ENCODE results near the gene MAP7D3. TPM values are rescaled to one million over a fixed set of nuclear protein-coding genes. Genes with fewer than 3 reads are reported as not detected.

Gene MAP7D3
- total RNA-seq, 2 donors from 2014 or later, result 9.5 to 13.5 TPM

DNA sequence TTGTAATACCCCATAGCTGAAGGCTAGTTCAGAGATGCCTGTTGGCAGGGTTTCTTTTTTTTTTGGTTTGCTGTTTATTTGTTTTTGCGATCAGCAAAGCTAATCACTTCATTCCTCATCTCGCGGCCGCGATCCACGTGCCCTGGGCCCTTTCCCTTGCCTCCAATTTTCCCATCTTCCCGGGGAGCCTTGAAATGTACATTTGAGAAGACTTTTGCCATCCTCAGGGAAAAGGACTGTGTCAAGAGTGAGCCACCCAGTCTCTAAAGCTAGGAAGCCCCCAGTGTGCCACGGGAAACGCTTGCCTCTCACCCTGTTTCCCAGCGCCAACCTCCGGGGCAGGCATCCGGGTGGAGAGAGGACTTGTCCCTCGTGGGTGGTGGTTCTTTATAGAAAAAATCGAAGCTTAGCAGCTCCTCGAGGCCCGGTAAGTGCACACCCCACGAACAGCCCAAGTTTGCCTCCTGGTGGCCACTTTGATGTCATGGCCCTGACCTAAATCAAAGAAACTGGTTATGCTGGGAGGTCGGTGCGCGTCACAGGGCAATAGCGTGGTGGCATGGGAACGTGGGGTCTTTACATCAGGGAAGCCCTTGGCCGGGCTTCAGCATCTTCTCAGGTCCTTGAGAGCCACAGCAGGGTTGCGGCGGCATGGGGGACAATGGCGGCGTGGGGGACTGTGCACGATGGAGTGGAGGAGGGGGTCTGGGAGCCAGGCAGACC lies 42.0 kb downstream of the MAP7D3 start:
- Mint-ChIP-seq H3K27me3 (peaks cover 0 to 4% of the 10 kb centered on the region in 2 donors), H3K9me3 (no peaks in the 10 kb centered on the region), H3K36me3 (no peaks in the 10 kb centered on the region), H3K27ac (no peak overlapping the region), H3K4me1 (ENCODE audit: low read depth in 2 of 2) (peaks cover 5 to 9% of the 10 kb centered on the region in 2 donors), H3K4me3 (no peak overlapping the region)
- DNase-seq (ENCODE audit: low spot score) (no peak), ATAC-seq (no peak)

DNA sequence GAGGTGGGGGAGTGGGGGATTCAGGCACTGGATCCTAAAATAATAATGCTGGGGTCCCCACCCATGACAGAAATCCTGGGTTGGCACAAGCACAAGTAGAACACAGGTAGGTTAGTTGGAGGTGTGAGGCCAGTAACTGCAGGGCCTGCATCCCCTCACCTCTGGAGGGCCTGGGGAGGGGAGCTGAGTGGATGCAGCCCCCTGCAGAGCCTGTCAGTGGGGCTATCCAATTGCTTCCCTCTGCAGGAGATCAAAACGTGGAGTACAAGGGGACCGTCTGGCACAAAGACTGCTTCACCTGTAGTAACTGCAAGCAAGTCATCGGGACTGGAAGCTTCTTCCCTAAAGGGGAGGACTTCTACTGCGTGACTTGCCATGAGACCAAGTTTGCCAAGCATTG lies 43.7 kb downstream of the MAP7D3 start:
- H3K27ac Mint-ChIP-seq, result no peak overlapping the region
- no peaks in the 10 kb centered on the region for H3K36me3 Mint-ChIP-seq
- peaks cover 10 to 19% of the 10 kb centered on the region in 2 donors for H3K4me1 Mint-ChIP-seq (ENCODE audit: low read depth in 2 of 2)
- no peaks in the 10 kb centered on the region for H3K9me3 Mint-ChIP-seq
- no peak for DNase-seq (ENCODE audit: low spot score)
- H3K27me3 Mint-ChIP-seq, result peaks cover 0 to 4% of the 10 kb centered on the region in 2 donors
- H3K4me3 Mint-ChIP-seq, result no peak overlapping the region
- ATAC-seq, result no peak

- no peaks in the 10 kb centered on the region for H3K36me3 Mint-ChIP-seq
- DNase-seq (ENCODE audit: low spot score) (no peak), ATAC-seq (no peak)
- no peak overlapping the region for H3K4me3 Mint-ChIP-seq
- H3K4me1 Mint-ChIP-seq (ENCODE audit: low read depth in 2 of 2), result peaks cover 10 to 19% of the 10 kb centered on the region in 2 donors
- H3K27me3 Mint-ChIP-seq, result peaks cover 0 to 4% of the 10 kb centered on the region in 2 donors
- H3K27ac Mint-ChIP-seq, result no peak overlapping the region
- H3K9me3 Mint-ChIP-seq, result no peaks in the 10 kb centered on the region
Observed at GRCh38 chrX:136206916-136207315, 44.3 kb downstream of the MAP7D3 start.

GRCh38 chrX:136205882-136206380 lies 45.3 kb downstream of the MAP7D3 start:
- peaks cover 0 to 4% of the 10 kb centered on the region in 2 donors for H3K27me3 Mint-ChIP-seq
- ATAC-seq (no peak), DNase-seq (ENCODE audit: low spot score) (no peak)
- no peak overlapping the region for H3K27ac Mint-ChIP-seq
- H3K4me3 Mint-ChIP-seq, result no peak overlapping the region
- no peaks in the 10 kb centered on the region for H3K9me3 Mint-ChIP-seq
- peaks cover 10 to 19% of the 10 kb centered on the region in 2 donors for H3K4me1 Mint-ChIP-seq (ENCODE audit: low read depth in 2 of 2)
- H3K36me3 Mint-ChIP-seq, result no peaks in the 10 kb centered on the region

GRCh38 chrX:136204571-136204970 lies 46.6 kb downstream of the MAP7D3 start:
- H3K9me3 Mint-ChIP-seq, result no peaks in the 10 kb centered on the region
- peaks cover 10 to 19% of the 10 kb centered on the region in 2 donors for H3K4me1 Mint-ChIP-seq (ENCODE audit: low read depth in 2 of 2)
- DNase-seq (ENCODE audit: low spot score) (no peak), ATAC-seq (peak; percentile 26 to 54)
- no peak overlapping the region for H3K4me3 Mint-ChIP-seq
- H3K27me3 Mint-ChIP-seq, result no peaks in the 10 kb centered on the region
- H3K36me3 Mint-ChIP-seq, result no peaks in the 10 kb centered on the region
- peak overlapping the region in 1 of 2 donors; percentile 36 for H3K27ac Mint-ChIP-seq

- H3K9me3 Mint-ChIP-seq, result no peaks in the 10 kb centered on the region
- H3K27me3 Mint-ChIP-seq, result no peaks in the 10 kb centered on the region
- H3K4me1 Mint-ChIP-seq (ENCODE audit: low read depth in 2 of 2), result peaks cover 10 to 19% of the 10 kb centered on the region in 2 donors
- DNase-seq (ENCODE audit: low spot score) (no peak), ATAC-seq (no peak)
- H3K36me3 Mint-ChIP-seq, result no peaks in the 10 kb centered on the region
- H3K27ac Mint-ChIP-seq, result peak overlapping the region in 1 of 2 donors; percentile 36
- H3K4me3 Mint-ChIP-seq, result no peak overlapping the region
Observed at GRCh38 chrX:136203951-136204350, 47.2 kb downstream of the MAP7D3 start.

- Mint-ChIP-seq H3K27ac (no peak overlapping the region), H3K4me3 (no peak overlapping the region), H3K4me1 (ENCODE audit: low read depth in 2 of 2) (peaks cover 10 to 19% of the 10 kb centered on the region in 2 donors), H3K27me3 (no peaks in the 10 kb centered on the region), H3K36me3 (no peaks in the 10 kb centered on the region), H3K9me3 (no peaks in the 10 kb centered on the region)
- DNase-seq (ENCODE audit: low spot score) (no peak), ATAC-seq (no peak)
Observed at GRCh38 chrX:136203438-136203837, 47.8 kb downstream of the MAP7D3 start.

GRCh38 chrX:136202889-136203288 lies 48.3 kb downstream of the MAP7D3 start:
- Mint-ChIP-seq H3K9me3 (no peaks in the 10 kb centered on the region), H3K27me3 (no peaks in the 10 kb centered on the region), H3K4me3 (no peak overlapping the region), H3K36me3 (no peaks in the 10 kb centered on the region), H3K4me1 (ENCODE audit: low read depth in 2 of 2) (peaks cover 10 to 19% of the 10 kb centered on the region in 2 donors), H3K27ac (no peak overlapping the region)
- ATAC-seq, result no peak
- no peak for DNase-seq (ENCODE audit: low spot score)

- ATAC-seq (no peak), DNase-seq (ENCODE audit: low spot score) (no peak)
- Mint-ChIP-seq H3K36me3 (no peaks in the 10 kb centered on the region), H3K4me3 (no peak overlapping the region), H3K4me1 (ENCODE audit: low read depth in 2 of 2) (peaks cover 10 to 19% of the 10 kb centered on the region in 2 donors), H3K9me3 (no peaks in the 10 kb centered on the region), H3K27ac (no peak overlapping the region), H3K27me3 (no peaks in the 10 kb centered on the region)
Observed at GRCh38 chrX:136201601-136202000, 49.6 kb downstream of the MAP7D3 start.

- Mint-ChIP-seq H3K27ac (no peak overlapping the region), H3K36me3 (no peaks in the 10 kb centered on the region), H3K9me3 (no peaks in the 10 kb centered on the region), H3K4me3 (no peak overlapping the region), H3K4me1 (ENCODE audit: low read depth in 2 of 2) (peaks cover 10 to 19% of the 10 kb centered on the region in 2 donors), H3K27me3 (peaks cover 0 to 5% of the 10 kb centered on the region in 2 donors)
- DNase-seq (ENCODE audit: low spot score) (no peak), ATAC-seq (peak in 1 of 2 donors; percentile 61)
Observed at GRCh38 chrX:136200466-136200865, 50.7 kb downstream of the MAP7D3 start.

DNA sequence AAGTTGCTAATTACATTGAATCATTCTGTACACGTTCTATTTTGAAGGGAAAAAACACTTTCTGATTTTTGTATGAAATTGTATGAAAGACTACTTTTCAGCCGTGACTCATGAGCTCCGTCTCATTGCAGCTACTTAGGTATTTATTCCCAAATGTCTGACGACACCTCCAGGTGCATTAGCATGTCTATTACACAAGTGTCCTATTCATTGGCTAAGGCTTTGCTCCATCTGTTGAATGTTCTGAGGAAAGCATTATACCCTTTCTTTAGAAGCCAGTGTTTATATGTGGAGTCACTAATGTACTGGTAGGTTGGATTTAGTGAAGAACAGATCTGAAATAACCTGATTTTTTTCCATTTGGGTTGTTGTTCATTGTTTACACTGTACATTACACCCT lies 51.8 kb downstream of the MAP7D3 start:
- Mint-ChIP-seq H3K36me3 (no peaks in the 10 kb centered on the region), H3K9me3 (no peaks in the 10 kb centered on the region), H3K4me3 (no peak overlapping the region), H3K4me1 (ENCODE audit: low read depth in 2 of 2) (peaks cover 5 to 12% of the 10 kb centered on the region in 2 donors), H3K27ac (no peak overlapping the region), H3K27me3 (peaks cover 0 to 6% of the 10 kb centered on the region in 2 donors)
- DNase-seq (ENCODE audit: low spot score) (no peak), ATAC-seq (no peak)

DNA sequence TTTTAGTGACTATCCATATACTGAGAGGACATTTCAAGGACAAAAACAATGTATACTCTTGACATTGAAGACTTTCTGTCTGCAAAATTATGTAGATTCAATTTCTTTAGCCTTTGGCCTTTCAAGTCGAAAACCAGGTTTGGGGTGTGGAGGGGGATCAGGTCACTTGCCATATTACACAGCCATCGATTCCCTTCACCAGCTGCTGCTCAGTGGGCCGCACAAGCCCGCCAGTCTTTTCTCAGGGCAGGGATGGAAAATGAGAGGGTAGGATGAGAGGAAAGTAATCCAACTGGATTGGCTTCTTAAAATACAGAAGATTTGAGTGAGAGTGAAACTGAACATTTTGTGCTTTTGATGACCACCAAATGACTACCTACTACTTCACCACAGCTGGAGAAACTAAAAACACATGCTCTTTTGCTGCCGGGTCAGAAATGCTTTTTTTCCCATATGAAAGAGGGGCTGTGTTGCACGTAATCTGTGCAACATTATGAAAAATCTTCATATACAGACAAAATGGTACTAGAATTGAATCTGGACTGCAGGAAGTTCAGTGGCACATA lies 52.4 kb downstream of the MAP7D3 start:
- no peak for ATAC-seq
- Mint-ChIP-seq H3K4me1 (ENCODE audit: low read depth in 2 of 2) (peaks cover 8 to 10% of the 10 kb centered on the region in 2 donors), H3K4me3 (no peak overlapping the region), H3K9me3 (no peaks in the 10 kb centered on the region), H3K27me3 (peaks cover 0 to 10% of the 10 kb centered on the region in 2 donors), H3K27ac (no peak overlapping the region), H3K36me3 (no peaks in the 10 kb centered on the region)
- no peak for DNase-seq (ENCODE audit: low spot score)

GRCh38 chrX:136198010-136198409 lies 53.2 kb downstream of the MAP7D3 start:
- Mint-ChIP-seq H3K36me3 (no peaks in the 10 kb centered on the region), H3K27ac (no peak overlapping the region), H3K4me3 (no peak overlapping the region), H3K4me1 (ENCODE audit: low read depth in 2 of 2) (peaks cover 9 to 10% of the 10 kb centered on the region in 2 donors), H3K9me3 (no peaks in the 10 kb centered on the region), H3K27me3 (peaks cover 0 to 14% of the 10 kb centered on the region in 2 donors)
- ATAC-seq (no peak), DNase-seq (ENCODE audit: low spot score) (no peak)

DNA sequence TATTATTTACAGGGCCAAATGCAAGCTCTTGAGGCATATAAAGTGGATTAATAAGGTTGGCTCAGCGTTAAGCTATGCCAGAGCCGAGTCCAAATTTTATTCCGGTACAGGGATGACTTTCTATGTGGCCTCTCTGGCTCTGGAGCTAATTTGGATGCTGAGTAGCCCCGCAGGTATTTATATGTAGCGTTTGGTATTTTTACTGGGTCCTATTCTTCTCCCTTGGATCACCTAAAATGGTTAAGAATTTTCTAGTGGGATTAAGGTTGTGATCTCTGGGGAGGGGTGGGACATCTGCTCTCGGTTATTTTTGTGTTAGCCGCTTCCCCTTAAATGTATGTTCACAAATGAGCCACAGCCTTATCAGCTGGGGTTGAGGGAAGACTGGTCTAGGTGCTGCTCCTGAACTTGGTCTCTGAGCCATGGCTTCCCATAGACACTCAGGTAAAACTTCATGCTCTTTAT lies 54.5 kb downstream of the MAP7D3 start:
- peaks cover 0 to 14% of the 10 kb centered on the region in 2 donors for H3K27me3 Mint-ChIP-seq
- no peak overlapping the region for H3K27ac Mint-ChIP-seq
- H3K4me3 Mint-ChIP-seq, result no peak overlapping the region
- no peaks in the 10 kb centered on the region for H3K9me3 Mint-ChIP-seq
- H3K36me3 Mint-ChIP-seq, result no peaks in the 10 kb centered on the region
- H3K4me1 Mint-ChIP-seq (ENCODE audit: low read depth in 2 of 2), result peaks cover 17 to 22% of the 10 kb centered on the region in 2 donors
- DNase-seq (ENCODE audit: low spot score), result no peak
- no peak for ATAC-seq
